CD4-positive, alpha-beta T cell treated with Interleukin-17A for 1 hour (primary cell): ENCODE results near the gene PCDHGA6.
"Not testable (repeated sequence)": the region's sequence is repeated elsewhere in the genome, so short reads cannot be mapped to it uniquely, and the experiment has no call there.

Source experiments
- DNase-seq: peaks from one replicate; pipeline ENCODE4 v3.0.0-alpha.2; 2020

The PCDHGA6 gene

GRCh38 chr5:141360685-141361084 lies 13.0 kb upstream of the PCDHGA6 start:
- no peak for DNase-seq

DNA sequence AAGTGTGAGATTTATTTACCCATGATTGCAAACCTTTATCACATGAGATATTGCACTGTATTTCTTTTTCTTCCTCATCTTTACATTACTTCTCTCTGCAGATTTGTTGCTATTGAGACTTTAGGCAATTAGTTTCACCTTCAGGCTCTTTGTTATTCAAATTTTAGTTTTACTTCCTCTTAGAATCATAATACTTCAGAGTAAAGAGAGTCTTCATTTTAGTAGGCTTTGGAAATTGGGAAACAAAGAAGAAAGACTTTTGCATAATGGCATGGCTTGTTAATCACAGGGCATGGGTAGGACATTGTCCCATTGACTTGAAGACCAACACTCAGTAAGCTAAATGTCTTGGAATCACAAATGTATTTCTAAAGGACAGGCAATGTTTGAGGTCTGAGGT lies 11.0 kb upstream of the PCDHGA6 start:
- DNase-seq = no peak

GRCh38 chr5:141363952-141364660 lies 9.6 kb upstream of the PCDHGA6 start, which contains the start of gene PCDHGA5:
TSS of gene PCDHGA5 (plus strand) at chr5:141364162. CDS start at chr5:141364331, 169 bp downstream.
- no peak for DNase-seq

- DNase-seq = no peak
Observed at GRCh38 chr5:141366016-141366896, 7.4 kb upstream of the PCDHGA6 start.

DNA sequence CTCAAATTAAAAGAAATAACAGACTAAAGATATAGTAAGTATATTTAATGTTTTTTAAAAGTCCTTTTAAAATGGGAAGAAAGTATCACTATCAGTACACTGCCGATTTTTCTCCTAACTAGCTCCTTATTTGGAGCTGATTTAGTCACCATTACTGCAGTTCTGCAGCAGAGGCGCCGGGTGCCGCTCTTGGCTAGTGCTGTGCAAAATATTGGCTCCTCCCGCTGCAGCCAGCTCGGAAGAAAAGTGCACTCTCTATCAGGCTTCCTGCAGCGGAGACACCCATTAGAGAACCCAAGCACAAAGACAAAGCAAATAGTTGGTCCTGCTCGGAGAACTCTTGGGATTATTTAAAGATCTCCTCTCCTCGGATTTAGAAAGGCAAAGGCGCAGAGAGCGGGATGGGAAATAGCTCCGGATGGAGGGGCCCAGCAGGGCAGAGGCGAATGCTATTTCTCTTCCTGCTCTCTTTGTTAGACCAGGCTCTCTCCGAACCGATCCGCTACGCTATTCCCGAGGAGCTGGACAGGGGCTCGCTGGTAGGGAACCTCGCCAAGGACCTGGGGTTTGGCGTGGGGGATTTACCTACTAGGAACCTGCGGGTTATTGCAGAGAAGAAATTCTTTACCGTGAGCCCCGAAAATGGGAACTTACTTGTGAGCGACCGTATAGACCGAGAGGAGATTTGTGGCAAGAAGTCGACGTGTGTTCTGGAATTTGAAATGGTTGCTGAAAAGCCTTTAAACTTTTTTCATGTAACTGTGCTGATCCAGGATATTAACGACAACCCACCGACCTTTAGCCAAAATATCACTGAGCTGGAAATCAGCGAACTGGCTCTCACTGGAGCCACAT lies 3.5 kb upstream of the PCDHGA6 start, which contains the start of gene PCDHGB3:
PCDHGB3 (plus strand) TSS at position 249 of the 855 bp plus-strand sequence; CDS start at position 402, 153 bp downstream.
- peak; percentile 52 for DNase-seq

GRCh38 chr5:141371572-141372475 lies 1.9 kb upstream of the PCDHGA6 start:
- DNase-seq = no peak

DNA sequence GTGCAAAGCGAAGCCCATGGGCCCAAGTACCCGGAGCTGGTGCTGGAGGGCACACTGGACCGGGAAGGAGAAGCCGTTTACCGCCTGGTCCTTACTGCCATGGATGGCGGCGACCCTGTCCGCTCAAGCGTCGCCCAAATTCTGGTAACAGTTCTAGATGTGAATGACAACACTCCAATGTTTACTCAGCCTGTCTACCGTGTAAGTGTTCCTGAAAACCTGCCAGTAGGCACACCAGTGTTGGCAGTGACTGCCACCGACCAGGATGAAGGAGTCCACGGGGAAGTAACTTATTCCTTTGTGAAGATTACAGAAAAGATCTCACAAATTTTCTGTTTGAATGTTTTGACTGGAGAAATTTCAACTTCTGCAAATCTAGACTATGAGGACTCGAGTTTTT lies 936 bp downstream of the PCDHGA6 start:
- DNase-seq = no peak

DNA sequence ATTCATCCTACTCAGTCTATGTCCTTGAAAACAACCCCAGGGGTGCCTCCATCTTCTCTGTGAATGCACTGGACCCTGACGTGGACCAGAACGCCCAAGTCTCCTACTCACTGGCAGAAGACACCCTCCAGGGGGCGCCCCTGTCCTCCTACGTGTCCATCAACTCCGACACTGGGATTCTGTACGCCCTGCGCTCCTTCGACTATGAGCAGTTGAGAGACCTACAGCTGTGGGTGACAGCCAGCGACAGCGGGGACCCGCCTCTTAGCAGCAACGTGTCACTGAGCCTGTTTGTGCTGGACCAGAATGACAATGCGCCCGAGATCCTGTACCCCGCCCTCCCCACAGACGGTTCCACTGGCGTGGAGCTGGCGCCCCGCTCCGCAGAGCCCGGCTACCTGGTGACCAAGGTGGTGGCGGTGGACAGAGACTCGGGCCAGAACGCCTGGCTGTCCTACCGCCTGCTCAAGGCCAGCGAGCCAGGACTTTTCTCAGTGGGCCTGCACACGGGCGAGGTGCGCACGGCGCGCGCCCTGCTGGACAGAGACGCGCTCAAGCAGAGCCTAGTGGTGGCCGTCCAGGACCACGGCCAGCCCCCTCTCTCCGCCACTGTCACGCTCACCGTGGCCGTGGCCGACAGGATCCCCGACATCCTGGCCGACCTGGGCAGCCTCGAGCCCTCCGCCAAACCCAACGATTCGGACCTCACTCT lies 1.9 kb downstream of the PCDHGA6 start:
- not testable (repeated sequence) for DNase-seq

DNA sequence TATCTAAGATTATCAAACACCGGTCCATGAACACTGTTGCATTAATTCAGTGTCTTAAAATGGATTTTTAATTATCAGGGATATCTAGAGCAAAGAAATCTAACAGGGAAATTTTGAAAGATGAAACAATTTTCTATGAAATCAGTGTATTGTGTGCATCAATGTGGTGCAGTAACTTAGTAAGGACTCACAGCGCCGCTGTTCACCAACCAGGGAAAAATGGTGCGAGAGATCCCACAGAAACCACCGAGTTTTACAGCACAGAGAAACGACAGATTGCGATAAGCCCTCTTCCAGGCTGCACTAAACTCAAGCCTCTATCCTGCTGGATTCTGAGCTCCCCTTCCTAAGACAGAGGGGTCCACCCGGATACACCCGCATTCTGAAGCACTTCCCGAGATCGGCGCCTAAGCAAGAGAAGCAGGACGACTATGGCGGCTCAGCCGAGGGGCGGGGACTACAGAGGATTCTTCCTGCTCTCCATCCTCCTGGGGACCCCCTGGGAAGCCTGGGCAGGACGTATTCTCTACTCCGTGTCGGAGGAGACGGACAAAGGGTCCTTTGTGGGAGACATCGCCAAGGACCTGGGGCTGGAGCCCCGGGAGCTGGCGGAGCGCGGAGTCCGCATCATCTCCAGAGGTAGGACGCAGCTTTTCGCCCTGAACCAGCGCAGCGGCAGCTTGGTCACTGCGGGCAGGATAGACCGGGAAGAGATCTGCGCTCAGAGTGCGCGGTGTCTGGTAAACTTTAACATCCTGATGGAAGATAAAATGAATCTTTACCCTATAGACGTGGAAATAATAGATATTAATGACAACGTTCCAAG lies 9.0 kb downstream of the PCDHGA6 start, which contains the start of gene PCDHGA7:
PCDHGA7 (plus strand) TSS at position 274 of the 826 bp plus-strand sequence; CDS start at position 432, 158 bp downstream.
- peak; percentile 10 for DNase-seq

DNA sequence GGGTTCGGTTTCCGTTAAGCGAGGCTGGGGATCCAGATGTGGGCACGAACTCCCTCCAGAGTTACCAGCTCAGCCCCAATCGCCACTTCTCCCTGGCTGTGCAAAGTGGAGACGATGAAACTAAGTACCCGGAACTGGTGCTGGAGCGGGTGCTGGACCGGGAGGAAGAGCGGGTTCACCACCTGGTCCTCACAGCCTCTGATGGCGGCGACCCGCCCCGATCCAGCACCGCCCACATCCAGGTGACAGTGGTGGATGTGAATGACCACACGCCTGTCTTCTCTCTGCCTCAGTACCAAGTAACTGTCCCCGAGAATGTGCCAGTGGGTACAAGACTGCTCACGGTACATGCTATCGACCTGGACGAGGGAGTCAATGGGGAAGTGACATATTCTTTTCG lies 9.7 kb downstream of the PCDHGA6 start:
- no peak for DNase-seq

DNA sequence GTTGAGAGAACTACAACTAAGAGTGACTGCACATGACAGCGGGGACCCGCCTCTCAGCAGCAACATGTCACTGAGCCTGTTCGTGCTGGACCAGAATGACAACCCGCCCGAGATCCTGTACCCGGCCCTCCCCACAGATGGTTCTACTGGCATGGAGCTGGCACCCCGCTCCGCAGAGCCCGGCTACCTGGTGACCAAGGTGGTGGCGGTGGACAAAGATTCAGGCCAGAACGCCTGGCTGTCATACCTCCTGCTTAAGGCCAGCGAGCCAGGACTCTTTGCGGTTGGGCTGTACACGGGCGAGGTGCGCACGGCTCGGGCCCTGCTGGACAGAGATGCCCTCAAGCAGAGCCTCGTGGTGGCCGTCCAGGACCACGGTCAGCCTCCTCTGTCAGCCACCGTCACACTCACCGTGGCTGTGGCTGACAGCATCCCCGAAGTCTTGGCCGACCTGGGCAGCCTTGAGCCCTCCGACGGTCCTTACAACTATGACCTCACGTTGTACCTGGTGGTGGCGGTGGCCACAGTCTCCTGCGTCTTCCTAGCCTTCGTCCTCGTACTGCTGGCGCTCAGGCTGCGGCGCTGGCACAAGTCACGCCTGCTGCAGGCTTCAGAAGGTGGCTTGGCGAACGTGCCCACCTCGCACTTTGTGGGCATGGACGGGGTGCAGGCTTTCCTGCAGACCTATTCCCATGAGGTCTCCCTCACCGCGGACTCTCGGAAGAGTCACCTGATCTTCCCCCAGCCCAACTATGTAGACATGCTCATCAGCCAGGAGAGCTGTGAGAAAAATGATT lies 11.0 kb downstream of the PCDHGA6 start:
- no peak for DNase-seq

DNA sequence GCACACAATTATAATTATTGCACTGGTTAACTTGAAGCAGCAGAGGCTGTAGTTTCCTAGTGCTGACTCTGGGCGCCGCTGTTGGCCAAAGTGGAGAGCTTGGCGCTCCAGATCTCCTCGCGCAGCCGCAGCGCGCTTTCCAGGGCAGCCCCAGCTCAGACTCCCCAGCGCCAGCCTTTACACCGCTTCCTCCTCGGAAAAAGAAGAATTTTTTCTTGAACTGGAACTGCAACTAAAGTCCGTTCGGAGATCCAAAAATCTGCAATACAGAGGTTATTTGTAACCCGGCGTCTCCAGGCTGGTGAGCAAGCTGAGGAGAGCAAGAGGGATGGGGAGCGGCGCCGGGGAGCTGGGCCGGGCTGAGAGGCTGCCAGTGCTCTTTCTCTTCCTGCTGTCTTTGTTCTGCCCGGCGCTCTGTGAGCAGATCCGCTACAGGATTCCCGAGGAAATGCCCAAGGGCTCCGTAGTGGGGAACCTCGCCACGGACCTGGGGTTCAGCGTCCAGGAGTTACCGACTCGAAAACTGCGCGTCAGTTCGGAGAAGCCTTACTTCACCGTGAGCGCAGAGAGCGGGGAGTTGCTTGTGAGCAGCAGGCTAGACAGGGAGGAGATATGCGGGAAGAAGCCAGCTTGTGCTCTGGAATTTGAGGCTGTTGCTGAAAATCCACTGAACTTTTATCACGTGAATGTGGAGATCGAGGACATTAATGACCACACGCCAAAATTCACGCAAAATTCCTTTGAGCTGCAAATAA lies 14.0 kb downstream of the PCDHGA6 start, which contains the start of gene PCDHGB4:
PCDHGB4 (plus strand) TSS at position 142 of the 755 bp plus-strand sequence; CDS start at position 329, 187 bp downstream.
- DNase-seq = peak; percentile 41

DNA sequence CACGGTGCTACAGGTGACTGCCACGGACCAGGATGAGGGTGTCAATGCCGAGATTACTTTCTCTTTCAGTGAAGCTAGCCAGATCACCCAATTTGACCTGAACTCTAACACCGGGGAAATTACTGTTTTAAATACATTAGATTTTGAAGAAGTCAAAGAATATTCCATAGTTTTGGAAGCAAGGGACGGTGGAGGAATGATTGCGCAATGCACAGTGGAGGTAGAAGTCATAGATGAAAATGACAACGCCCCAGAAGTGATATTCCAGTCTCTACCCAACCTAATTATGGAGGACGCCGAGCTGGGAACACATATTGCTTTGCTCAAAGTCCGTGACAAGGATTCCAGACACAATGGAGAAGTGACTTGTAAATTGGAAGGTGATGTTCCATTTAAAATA lies 15.0 kb downstream of the PCDHGA6 start:
- no peak for DNase-seq

DNA sequence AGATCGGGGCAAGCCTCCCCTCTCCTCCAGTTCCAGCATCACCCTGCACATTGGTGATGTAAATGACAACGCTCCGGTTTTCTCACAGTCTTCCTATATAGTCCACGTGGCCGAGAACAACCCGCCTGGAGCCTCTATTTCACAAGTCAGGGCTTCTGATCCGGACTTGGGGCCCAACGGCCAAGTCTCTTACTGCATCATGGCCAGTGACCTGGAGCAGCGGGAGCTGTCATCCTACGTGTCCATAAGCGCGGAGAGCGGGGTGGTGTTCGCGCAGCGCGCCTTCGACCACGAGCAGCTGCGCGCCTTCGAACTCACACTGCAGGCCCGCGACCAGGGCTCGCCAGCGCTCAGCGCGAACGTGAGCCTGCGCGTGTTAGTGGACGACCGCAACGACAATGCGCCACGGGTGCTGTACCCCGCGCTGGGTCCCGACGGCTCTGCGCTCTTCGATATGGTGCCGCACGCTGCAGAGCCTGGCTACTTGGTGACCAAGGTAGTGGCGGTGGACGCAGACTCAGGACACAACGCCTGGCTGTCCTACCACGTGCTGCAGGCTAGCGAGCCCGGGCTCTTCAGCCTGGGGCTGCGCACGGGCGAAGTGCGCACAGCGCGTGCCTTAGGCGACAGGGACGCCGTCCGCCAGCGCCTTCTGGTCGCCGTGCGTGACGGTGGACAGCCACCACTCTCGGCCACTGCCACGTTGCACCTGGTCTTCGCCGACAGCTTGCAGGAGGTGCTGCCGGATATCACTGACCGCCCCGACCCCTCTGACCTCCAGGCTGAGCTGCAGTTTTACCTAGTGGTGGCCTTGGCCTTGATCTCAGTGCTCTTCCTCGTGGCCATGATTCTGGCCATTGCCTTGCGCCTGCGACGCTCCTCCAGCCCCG lies 15.7 kb downstream of the PCDHGA6 start:
- DNase-seq = no peak

DNA sequence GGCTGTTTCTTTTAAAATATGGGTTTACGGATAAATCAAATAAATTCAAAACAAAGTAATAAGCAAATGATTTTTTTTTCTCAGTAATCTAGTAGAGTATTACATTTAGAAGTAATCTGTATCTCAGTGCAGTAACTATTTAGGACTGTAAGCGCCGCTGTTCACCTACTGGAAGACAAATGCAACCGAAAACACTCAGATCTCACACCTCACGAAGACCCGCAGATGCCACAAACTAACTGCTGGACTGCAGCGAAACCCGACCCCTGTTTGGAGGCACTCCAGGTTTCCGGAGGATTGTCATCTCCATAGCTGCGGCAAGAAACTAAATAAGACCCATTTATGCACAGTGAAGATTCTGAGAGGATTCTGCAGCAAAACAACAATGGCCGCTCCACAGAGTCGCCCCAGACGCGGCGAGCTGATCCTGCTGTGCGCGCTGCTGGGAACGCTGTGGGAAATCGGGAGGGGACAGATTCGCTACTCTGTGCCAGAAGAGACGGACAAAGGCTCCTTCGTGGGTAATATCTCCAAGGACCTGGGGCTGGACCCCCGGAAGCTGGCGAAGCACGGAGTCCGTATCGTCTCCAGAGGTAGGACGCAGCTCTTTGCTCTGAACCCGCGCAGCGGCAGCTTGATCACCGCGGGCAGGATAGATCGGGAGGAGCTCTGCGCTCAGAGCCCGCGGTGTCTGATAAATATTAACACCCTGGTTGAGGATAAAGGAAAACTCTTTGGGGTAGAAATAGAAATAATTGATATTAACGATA lies 18.9 kb downstream of the PCDHGA6 start, which contains the start of gene PCDHGA8:
PCDHGA8 (plus strand) TSS at position 205 of the 770 bp plus-strand sequence; CDS start at position 386, 181 bp downstream.
- DNase-seq = peak; percentile 15

DNA sequence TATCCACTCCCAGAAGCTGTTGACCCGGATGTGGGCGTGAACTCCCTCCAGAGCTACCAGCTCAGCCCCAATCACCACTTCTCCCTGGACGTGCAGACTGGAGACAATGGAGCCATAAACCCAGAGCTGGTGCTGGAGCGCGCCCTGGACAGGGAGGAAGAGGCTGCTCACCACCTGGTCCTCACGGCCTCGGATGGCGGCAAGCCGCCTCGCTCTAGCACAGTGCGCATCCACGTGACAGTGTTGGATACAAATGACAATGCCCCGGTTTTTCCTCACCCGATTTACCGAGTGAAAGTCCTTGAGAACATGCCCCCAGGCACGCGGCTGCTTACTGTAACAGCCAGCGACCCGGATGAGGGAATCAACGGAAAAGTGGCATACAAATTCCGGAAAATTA lies 19.6 kb downstream of the PCDHGA6 start:
- DNase-seq = no peak
